Activated T-helper 9 cell treated with anti-CD3 and anti-CD28 coated beads, Interleukin-2, amount 50 U/mL, for 16 hours (primary cell): ENCODE results near the gene KLRF2.

Experiments used
- DNase-seq: peaks from one replicate; pipeline ENCODE4 v3.0.0-alpha.2; 2020; ENCODE audit warnings: low read depth

Gene KLRF2

GRCh38 chr12:9936591-9936990 lies 55.3 kb downstream of the KLRF2 start:
- no peak for DNase-seq

- DNase-seq, result no peak
Observed at GRCh38 chr12:9940375-9940774, 59.1 kb downstream of the KLRF2 start.

- no peak for DNase-seq
Observed at GRCh38 chr12:9941838-9942237, 60.5 kb downstream of the KLRF2 start.

GRCh38 chr12:9943240-9943639 lies 62.0 kb downstream of the KLRF2 start:
- DNase-seq, result no peak

- no peak for DNase-seq
Observed at GRCh38 chr12:9944391-9944790, 63.1 kb downstream of the KLRF2 start.
